Hematopoietic multipotent progenitor cell treated with erythropoietin and hydrocortisone succinate and interleukin-3 and kit ligand, for 15 days (in vitro differentiated cells): Measurements from ENCODE around the gene LPGAT1.
"Not testable (repeated sequence)": the region's sequence is repeated elsewhere in the genome, so short reads cannot be mapped to it uniquely, and the experiment has no call there.

ENCODE experiments used
- DNase-seq: peaks from one replicate; pipeline ENCODE4 v3.0.0-alpha.2; 2015; ENCODE audit warnings: low spot score

The LPGAT1 gene

GRCh38 chr1:211734791-211735190 is 95.8 kb downstream of the LPGAT1 start:
- DNase-seq: no peak

GRCh38 chr1:211734359-211734758 is 96.2 kb downstream of the LPGAT1 start:
- DNase-seq: no peak

GRCh38 chr1:211732293-211732980 is 98.1 kb downstream of the LPGAT1 start:
- no peak for DNase-seq

- DNase-seq: no peak
Measured at GRCh38 chr1:211731456-211732292, 98.9 kb downstream of the LPGAT1 start.

- DNase-seq: no peak
Measured at GRCh38 chr1:211730347-211730746, 100.2 kb downstream of the LPGAT1 start.

GRCh38 chr1:211729238-211729637 is 101.3 kb downstream of the LPGAT1 start:
- DNase-seq: no peak

GRCh38 chr1:211726467-211726995 is 104.0 kb downstream of the LPGAT1 start:
- DNase-seq: no peak

- no peak for DNase-seq
Measured at GRCh38 chr1:211724687-211725196, 105.8 kb downstream of the LPGAT1 start.

GRCh38 chr1:211723273-211723672 is 107.3 kb downstream of the LPGAT1 start:
- DNase-seq: no peak

GRCh38 chr1:211722277-211723175 is 108.0 kb downstream of the LPGAT1 start:
- DNase-seq: no peak

GRCh38 chr1:211716555-211716954 is 114.0 kb downstream of the LPGAT1 start:
- DNase-seq: not testable (repeated sequence)

- no peak for DNase-seq
Measured at GRCh38 chr1:211715971-211716370, 114.6 kb downstream of the LPGAT1 start.

GRCh38 chr1:211714154-211714553 is 116.4 kb downstream of the LPGAT1 start:
- no peak for DNase-seq

- DNase-seq: no peak
Measured at GRCh38 chr1:211713231-211713630, 117.3 kb downstream of the LPGAT1 start.

GRCh38 chr1:211711315-211711705 is 119.3 kb downstream of the LPGAT1 start:
- no peak for DNase-seq

- DNase-seq: no peak
Measured at GRCh38 chr1:211710566-211711314, 119.8 kb downstream of the LPGAT1 start.

- DNase-seq: no peak
Measured at GRCh38 chr1:211708926-211709325, 121.6 kb downstream of the LPGAT1 start.

GRCh38 chr1:211708006-211708405 is 122.6 kb downstream of the LPGAT1 start:
- DNase-seq: no peak

GRCh38 chr1:211705467-211706091 is 125.0 kb downstream of the LPGAT1 start:
- DNase-seq: no peak

- no peak for DNase-seq
Measured at GRCh38 chr1:211704543-211704942, 126.0 kb downstream of the LPGAT1 start.
